GOT3 (cell line): ENCODE data around the gene SP3.

ENCODE experiments used
- DNase-seq: peaks from one replicate; lab custom pipeline; 2025; ENCODE audit warnings: mixed read lengths; lab: John Stamatoyannopoulos, UW

SP3 gene

GRCh38 chr2:173942861-173943523 lies 22.2 kb downstream of the SP3 start:
- no peak for DNase-seq

DNA sequence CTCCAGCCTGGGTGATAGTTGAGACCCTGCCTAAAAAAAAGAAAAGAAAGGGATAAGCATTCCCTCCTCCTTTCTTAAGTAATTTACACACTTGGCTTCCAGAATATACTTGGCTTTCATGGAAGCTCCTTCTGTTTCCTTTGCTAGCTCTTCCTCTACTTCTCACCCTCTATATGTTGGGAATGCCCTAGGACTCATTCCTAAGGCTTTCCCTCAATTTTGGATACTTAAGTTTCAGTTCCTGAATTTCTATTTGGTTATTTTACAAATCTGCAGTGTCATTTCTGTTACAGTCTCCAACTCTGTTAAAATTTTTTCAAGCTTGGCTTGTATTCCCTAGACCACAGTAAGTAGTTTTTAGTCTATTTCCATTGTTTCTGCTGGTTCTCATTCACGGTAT lies 23.6 kb downstream of the SP3 start:
- no peak for DNase-seq

DNA sequence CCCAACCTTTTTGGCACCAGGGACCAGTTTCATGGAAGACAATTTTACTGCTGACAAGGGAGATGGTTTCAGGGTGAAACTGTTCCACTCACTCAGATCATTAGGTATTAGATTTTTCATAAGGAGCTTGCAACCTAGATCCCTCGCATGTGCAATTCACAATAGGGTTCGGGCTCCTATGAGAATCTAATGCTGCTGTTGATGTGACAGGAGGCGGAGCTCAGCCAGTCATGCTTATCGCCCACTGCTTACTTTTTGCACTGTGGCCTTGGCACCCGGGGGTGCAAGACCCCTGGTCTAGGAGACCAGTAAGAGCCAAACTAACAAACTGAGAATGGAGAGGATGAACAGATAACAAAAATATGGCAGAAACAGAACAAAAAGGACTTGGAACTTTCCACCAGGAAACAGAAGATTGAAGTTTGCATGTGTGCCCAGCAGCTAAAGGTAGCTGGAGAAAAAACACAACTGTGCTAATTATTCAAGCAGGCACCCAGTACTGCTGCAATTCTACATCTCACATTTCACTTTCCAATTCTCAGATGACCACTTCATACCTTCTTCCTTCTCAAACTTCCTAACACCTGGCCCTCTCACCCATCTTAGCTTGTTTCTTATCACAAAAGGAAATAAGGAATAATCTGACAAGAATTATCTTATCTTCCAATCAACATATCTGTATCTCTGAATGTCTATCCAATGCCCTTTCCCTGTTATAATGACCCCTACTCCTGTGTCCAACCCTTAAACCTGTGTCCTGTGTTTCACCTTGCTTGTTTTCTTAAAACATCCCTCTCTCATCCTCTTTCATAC lies 24.8 kb downstream of the SP3 start:
- DNase-seq = no peak

DNA sequence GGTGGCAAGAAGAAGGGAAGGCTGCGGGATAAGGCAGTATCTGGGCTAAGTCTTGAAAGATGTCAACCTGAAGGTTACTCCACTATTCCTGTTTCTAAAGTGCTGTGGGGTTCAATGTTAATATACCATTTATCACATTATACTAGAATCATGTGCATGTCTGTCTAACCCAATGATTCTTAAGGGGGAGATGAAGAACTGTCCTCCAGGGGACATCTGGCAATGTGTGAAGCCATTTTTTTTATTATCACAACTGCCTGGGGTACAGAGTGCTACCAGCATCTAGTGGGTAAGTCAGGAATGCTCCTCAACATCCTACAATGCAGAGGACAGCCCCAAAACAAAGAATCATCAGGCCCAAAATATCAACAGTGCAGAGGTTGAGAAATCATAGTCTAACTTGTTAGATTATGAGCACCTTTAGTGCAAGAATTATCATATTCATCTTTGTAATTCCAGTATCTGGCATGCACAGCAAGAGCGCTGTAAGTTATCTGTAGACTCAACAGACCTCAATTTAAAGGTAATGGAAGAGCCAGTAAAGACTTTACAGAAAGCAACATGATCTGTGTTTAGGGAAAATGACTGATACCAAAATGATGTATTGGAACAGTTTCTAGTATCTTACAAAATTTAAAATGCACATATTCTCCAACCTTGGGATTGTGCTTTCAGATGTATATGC lies 26.3 kb downstream of the SP3 start:
- DNase-seq = no peak

- DNase-seq = no peak
Measured at GRCh38 chr2:173935305-173935704, 29.9 kb downstream of the SP3 start.

- no peak for DNase-seq
Measured at GRCh38 chr2:173934895-173935294, 30.3 kb downstream of the SP3 start.

DNA sequence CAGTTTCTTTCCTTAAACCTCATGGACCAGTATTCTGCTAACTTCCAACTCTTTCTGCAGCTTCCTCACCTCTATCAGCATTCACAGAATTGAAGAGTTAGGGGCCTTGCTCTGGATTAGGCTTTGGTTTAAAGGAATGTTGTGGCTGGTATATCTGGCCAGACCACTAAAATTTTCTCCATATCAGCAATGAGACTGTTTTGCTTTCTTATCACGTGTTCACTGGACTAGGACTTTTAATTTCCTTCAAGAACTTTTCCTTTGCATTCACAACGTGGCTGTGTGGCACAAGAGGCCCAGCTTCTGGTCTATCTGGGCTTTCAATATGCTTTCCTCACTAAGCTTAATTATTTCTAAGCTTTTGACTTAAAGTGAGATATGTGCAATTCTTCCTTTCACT lies 33.4 kb downstream of the SP3 start:
- no peak for DNase-seq

GRCh38 chr2:173929441-173929840 lies 35.7 kb downstream of the SP3 start:
- DNase-seq = no peak

DNA sequence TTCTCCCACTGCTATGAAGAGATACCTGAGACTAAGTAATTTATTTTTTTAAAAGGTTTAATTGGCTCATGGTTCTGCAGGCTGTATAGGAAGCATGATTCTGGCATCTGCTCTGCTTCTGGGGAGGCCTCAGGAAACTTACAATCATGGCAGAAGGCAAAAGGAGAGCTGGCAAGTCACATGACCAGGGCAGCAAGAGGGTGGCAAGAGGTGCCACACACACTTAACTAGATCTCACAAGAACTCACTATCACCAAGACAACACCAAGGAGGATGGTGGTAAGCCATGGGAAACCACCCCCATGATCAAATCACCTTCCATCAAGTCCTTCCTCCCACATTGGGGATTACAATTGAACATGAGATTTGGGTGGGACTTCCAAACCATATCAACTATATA lies 38.3 kb downstream of the SP3 start:
- DNase-seq = no peak

DNA sequence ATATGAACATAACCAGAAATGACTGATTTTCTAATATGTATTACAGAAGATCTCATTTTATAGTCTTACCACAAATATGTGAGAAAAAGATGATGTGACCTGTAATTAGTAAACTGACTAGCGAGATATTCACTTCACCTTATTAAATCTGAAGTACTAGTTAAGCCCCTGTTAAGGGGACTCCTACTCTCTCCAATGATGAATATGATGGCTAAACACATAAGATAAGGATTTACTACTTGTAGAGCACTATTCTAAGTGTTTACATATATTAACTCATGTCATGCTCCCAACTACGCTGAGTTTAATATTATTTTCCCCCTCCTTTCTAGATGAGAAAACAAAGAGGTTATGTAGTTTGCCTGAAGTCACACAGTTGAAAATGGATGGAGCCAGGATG lies 40.9 kb downstream of the SP3 start:
- DNase-seq = no peak

DNA sequence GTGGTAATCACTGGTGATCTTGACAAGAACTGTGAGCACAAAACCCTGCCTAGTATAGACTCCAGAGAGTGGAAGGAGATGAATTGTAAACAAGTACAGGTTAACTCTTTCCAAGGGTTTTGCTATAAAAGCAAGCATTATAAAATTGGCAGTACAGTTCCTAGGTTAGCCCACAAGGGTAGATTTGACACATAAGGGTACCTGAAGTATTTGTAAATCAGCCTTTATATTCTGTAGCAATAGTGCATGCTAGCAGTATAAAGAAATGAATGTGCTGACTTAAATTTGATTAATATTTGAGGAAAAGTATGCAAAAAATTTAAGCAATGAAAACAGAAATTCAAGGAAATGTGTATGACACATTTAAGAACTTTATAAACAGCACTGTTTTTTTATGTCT lies 42.4 kb downstream of the SP3 start:
- DNase-seq = no peak

- DNase-seq = no peak
Measured at GRCh38 chr2:173922068-173922467, 43.1 kb downstream of the SP3 start.

DNA sequence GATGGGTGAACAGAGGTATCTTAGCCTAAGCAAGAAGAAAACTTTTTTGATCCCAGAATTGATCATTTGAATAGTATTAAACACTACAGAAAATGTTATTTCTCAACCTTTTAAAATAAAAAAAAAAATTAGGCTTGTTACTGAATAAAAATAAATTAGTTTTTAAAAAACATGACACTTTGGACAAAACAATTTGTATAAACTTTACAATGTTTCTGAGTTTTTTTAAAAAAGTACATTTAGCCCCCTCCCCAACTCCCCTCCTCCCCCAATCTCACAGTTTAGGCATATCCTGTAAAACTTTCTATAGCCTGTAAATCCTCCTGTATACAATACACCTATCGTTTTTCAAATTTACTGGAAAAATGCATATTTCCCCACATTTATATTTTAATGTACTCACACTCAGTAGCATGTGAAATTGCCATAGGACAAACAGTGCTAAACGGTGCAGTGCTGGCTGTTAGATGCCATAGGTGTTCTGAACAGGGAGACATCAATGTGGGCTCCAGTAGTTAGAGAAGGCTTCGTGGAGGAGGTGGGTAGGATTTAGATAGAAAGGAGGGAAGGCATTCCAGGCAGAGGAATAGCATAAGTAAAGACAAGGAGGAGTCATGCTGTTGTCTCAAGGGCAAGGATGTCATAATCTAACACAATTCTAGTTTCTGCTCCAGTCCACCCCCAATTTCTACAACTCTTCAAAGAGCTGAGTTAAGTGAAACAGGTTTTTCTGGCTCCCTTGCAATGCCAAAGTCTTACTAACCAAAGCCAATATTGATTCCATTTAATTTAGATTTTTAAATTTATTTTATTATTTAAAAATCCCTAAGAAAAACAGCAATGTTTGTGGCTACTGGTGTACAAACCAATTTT lies 50.9 kb downstream of the SP3 start:
- DNase-seq = no peak

DNA sequence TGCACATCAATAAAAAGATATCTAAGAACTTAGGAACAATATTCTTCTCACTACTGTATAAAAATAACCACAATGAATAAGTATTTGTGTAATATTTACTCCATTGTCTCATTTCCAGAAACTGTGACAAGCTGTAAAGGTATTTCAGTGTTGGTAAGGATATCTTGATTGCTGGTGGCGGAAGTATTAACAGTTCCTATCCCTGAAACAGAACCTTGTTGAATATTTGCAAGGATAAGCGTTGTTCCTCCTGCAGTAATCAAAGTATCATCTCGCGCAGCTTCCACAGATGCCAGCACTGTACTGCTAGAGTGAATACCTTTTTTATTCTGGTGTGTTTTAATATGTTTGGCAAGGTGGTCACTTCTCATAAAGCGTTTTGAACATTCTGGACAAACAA lies 55.3 kb downstream of the SP3 start:
- DNase-seq = no peak

GRCh38 chr2:173906626-173907025 lies 58.5 kb downstream of the SP3 start:
- DNase-seq = no peak

- DNase-seq = no peak
Measured at GRCh38 chr2:173903601-173904394, 61.4 kb downstream of the SP3 start.

- DNase-seq = no peak
Measured at GRCh38 chr2:173898996-173899395, 66.2 kb downstream of the SP3 start.

DNA sequence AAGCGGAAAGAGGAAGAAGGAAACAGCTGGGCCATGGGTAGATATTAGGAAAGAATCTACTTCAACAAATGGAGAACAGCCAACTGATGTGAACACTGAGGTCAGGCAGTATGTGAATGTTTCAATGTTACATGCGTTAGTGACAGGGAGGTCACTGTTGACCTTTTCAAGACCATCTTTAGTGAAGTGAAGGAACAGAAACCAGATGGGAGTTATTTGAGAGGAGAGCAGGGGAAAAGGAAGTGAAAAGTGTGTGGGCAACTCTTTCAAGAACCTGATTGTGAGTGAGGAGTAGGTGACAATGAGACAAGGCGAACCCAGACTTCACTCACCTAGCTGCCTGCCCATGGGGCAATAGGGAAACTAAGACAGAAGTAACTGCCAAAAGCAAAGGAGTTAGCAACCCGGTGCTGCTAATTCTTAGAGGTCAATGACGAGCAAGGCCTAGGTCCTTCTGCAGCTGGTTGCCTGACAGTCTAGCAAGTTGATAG lies 67.0 kb downstream of the SP3 start:
- no peak for DNase-seq

GRCh38 chr2:173896755-173897154 lies 68.4 kb downstream of the SP3 start:
- no peak for DNase-seq

DNA sequence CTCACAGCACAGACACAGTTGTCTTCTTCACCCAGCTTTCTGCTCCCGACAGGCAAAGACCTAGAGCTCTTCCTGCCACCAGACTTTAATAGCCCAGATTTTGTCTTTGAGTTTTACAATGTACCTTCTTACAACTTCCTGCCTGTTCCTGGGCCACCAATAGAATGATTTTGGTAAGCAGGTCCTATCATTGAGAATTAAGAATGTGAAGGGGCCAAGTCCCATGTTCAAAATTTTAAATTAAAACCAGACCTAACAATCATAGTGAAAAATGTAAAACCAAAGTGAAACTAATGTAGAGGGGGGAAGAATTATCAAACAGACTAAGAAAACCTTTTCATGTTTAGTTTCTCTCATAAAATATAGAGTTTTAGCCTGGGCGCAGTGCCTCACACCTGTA lies 72.8 kb downstream of the SP3 start:
- no peak for DNase-seq
